CD14-positive monocyte (primary cell): ENCODE data around the gene AP2A1. TPM values are rescaled to one million over a fixed set of nuclear protein-coding genes. Genes with fewer than 3 reads are reported as not detected.

Source experiments
- DNase-seq, 3 donors: peaks; one replicate each; pipeline ENCODE4 v3.0.0-alpha.2; 2011 to 2022
- H2AFZ ChIP-seq: 2 replicates; pipeline ENCODE4 v1.6.0; 2012; ENCODE audit warnings: mild to moderate bottlenecking, low read depth, low read length, inconsistent platforms; ENCODE audit not compliant: insufficient read depth, poor library complexity, severe bottlenecking
- H3K27ac ChIP-seq, 2 donors: 1 replicate in 1 of 2; 2 replicates in 1 of 2; pipeline ENCODE4 v1.5.1; 2012 to 2013; ENCODE audit warnings: low read length in 2 of 2, control low read depth in 1 of 2, inconsistent platforms in 1 of 2, low read depth in 1 of 2, mild to moderate bottlenecking in 1 of 2
- H3K27me3 ChIP-seq, 2 donors: one replicate each; pipeline versions ENCODE4 v1.6.0 to v1.6.1; 2011 to 2013; ENCODE audit warnings: low read length in 2 of 2; ENCODE audit not compliant: control insufficient read depth in 2 of 2, insufficient read depth in 2 of 2
- H3K36me3 ChIP-seq, 2 donors: replicated peaks in 1 of 2; 1 replicate in 1 of 2; 2 replicates in 1 of 2; pipeline versions ENCODE4 v1.5.1 to v1.6.1; 2012 to 2013; ENCODE audit warnings: low read length in 2 of 2, control low read depth in 1 of 2, inconsistent platforms in 1 of 2, mild to moderate bottlenecking in 1 of 2; ENCODE audit not compliant: insufficient read depth in 2 of 2, control insufficient read depth in 1 of 2
- H3K4me1 ChIP-seq, 2 donors: 1 replicate in 1 of 2; 2 replicates in 1 of 2; pipeline versions ENCODE4 v1.5.1 to v1.6.1; 2012 to 2013; ENCODE audit warnings: low read length in 2 of 2, control low read depth in 1 of 2, inconsistent platforms in 1 of 2, mild to moderate bottlenecking in 1 of 2, moderate library complexity in 1 of 2; ENCODE audit not compliant: insufficient read depth in 2 of 2, control insufficient read depth in 1 of 2
- H3K4me2 ChIP-seq: replicated peaks from 2 replicates; pipeline ENCODE3; 2012; ENCODE audit warnings: low read length, moderate library complexity, mild to moderate bottlenecking; ENCODE audit not compliant: poor library complexity, severe bottlenecking; ENCODE audit errors: extremely low read depth
- H3K4me3 ChIP-seq, 3 experiments: fragments of 200-600 bp in 1 of 3; sonication (generic) in 1 of 3; replicated peaks in 1 of 3; 1 replicate in 2 of 3; 2 replicates in 1 of 3; pipeline ENCODE4 v1.5.1; 2011 to 2013; ENCODE audit warnings: low read length in 3 of 3, mild to moderate bottlenecking in 3 of 3, control low read depth in 2 of 3, low read depth in 2 of 3, inconsistent platforms in 1 of 3, moderate library complexity in 1 of 3
- H3K79me2 ChIP-seq: 2 replicates; pipeline ENCODE4 v1.6.0; 2012; ENCODE audit warnings: mild to moderate bottlenecking, control low read depth, inconsistent platforms, low read length, moderate library complexity; ENCODE audit not compliant: insufficient read depth
- H3K9ac ChIP-seq: 2 replicates; pipeline ENCODE4 v1.6.0; 2017; ENCODE audit warnings: low read length, mild to moderate bottlenecking; ENCODE audit not compliant: insufficient read depth, poor library complexity, severe bottlenecking
- H3K9me3 ChIP-seq, 2 donors: replicated peaks in 1 of 2; 1 replicate in 1 of 2; 2 replicates in 1 of 2; pipeline versions ENCODE4 v1.5.1 to v1.6.1; 2012 to 2013; ENCODE audit warnings: low read length in 2 of 2, control low read depth in 1 of 2; ENCODE audit not compliant: control insufficient read depth in 1 of 2, insufficient read depth in 1 of 2
- H4K20me1 ChIP-seq: 2 replicates; pipeline ENCODE4 v1.6.0; 2012; ENCODE audit warnings: mild to moderate bottlenecking, low read length, control low read depth, moderate library complexity; ENCODE audit not compliant: insufficient read depth
- H3K27ac Mint-ChIP-seq, 7 donors: one replicate each; pipeline ENCODE4 v1.8.0; 2020; ENCODE audit warnings: mild to moderate bottlenecking in 7 of 7, mixed read lengths in 7 of 7, moderate library complexity in 6 of 7, inconsistent platforms in 2 of 7
- H3K27me3 Mint-ChIP-seq, 3 donors: one replicate each; pipeline ENCODE4 v1.8.0; 2021 to 2022; ENCODE audit warnings: low read depth in 3 of 3, mild to moderate bottlenecking in 3 of 3, mixed read lengths in 3 of 3, moderate library complexity in 3 of 3, inconsistent platforms in 1 of 3
- H3K36me3 Mint-ChIP-seq, 2 donors: one replicate each; pipeline ENCODE4 v1.8.0; 2020; ENCODE audit warnings: mixed read lengths in 2 of 2, inconsistent platforms in 1 of 2, mild to moderate bottlenecking in 1 of 2
- H3K4me1 Mint-ChIP-seq: one replicate; pipeline ENCODE4 v1.8.0; 2020; ENCODE audit warnings: mild to moderate bottlenecking, mixed read lengths
- H3K4me3 Mint-ChIP-seq, 2 donors: one replicate each; pipeline ENCODE4 v1.8.0; 2020; ENCODE audit warnings: mild to moderate bottlenecking in 2 of 2, mixed read lengths in 2 of 2, moderate library complexity in 1 of 2
- H3K9me3 Mint-ChIP-seq, 7 donors: one replicate each; pipeline ENCODE4 v1.8.0; 2020 to 2022; ENCODE audit warnings: mixed read lengths in 7 of 7, mild to moderate bottlenecking in 6 of 7, moderate library complexity in 6 of 7, inconsistent platforms in 2 of 7
- WGBS: methylation state at CpG from one replicate; pipeline ENCODE4 v1.1.5; 2013; ENCODE audit warnings: missing lambda C conversion rate; ENCODE audit not compliant: insufficient coverage; 5-methylcytosine and 5-hydroxymethylcytosine counted together
- intact Hi-C, 2 donors: fragments of 100-400 bp; cut with micrococcal nuclease; formaldehyde crosslinking; loops; one replicate each; pipeline versions ENCODE4 v1.15.0 to v1.15.1; 2023
- polyA plus RNA-seq, 3 donors: library from polyadenylated mRNA; depleted of rRNA in 1 of 3; unstranded in 2 of 3; stranded (reverse) in 1 of 3; fragments of 300-500 nt in 2 of 3; fragments of >200 nt in 1 of 3; fragmentation: Illumina TruSeq in 2 of 3; gene quantifications; 1 replicate in 2 of 3; 2 replicates in 1 of 3; pipeline ENCODE4 v1.2.3, GENCODE V29; 2012 to 2021
- TF ChIP-seq, protein P1 (sequence below): fragments of 200-600 bp; IDR thresholded peaks from one replicate; pipeline ENCODE4 v1.8.0; 2022; ENCODE audit warnings: antibody characterized with exemption, mild to moderate bottlenecking

The AP2A1 gene
- polyA plus RNA-seq, 3 donors, result 12.1 to 117 (median 15.1) TPM

DNA sequence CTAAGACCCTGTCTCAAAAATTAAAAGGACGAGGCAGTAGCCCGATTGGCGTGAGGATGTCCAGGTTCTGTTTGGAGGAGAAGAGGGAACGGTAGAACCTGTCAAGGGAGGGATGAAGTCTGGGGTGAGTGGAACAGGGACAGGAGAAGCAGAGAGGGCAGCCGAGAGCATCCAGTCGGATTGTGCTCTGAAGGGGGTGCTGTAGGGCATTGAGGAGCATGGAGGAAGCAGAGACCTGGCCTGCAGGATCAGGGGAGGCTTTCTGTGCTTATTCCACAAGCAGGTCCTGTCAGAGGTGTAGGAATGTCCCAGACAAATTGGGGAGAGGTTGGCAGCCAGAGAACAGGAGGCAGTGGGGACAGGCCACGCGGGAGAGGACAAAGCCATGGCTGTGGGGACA lies 14.1 kb downstream of the AP2A1 start:
- H3K4me3 Mint-ChIP-seq, result peak overlapping the region; percentile 73 to 90

GRCh38 chr19:49781394-49781793 lies 14.6 kb downstream of the AP2A1 start:
- Histone ChIP-seq H3K36me3 (peaks cover 36 to 43% of the 10 kb centered on the region in 2 donors), H3K9me3 (no peaks in the 10 kb centered on the region), H3K79me2 (peaks cover 72% of the 10 kb centered on the region), H2AFZ (peak overlapping the region; percentile 30), H3K9ac (peak overlapping the region; percentile 66), H4K20me1 (peaks cover 13% of the 10 kb centered on the region), H3K27me3 (no peaks in the 10 kb centered on the region), H3K4me2 (peak overlapping the region; percentile 71), H3K4me3 (peak overlapping the region; percentile 39 to 69 (median 45)), H3K27ac (peak overlapping the region; percentile 73 to 91), H3K4me1 (peaks cover 42 to 45% of the 10 kb centered on the region in 2 donors)
- TF ChIP-seq, protein P1, sequence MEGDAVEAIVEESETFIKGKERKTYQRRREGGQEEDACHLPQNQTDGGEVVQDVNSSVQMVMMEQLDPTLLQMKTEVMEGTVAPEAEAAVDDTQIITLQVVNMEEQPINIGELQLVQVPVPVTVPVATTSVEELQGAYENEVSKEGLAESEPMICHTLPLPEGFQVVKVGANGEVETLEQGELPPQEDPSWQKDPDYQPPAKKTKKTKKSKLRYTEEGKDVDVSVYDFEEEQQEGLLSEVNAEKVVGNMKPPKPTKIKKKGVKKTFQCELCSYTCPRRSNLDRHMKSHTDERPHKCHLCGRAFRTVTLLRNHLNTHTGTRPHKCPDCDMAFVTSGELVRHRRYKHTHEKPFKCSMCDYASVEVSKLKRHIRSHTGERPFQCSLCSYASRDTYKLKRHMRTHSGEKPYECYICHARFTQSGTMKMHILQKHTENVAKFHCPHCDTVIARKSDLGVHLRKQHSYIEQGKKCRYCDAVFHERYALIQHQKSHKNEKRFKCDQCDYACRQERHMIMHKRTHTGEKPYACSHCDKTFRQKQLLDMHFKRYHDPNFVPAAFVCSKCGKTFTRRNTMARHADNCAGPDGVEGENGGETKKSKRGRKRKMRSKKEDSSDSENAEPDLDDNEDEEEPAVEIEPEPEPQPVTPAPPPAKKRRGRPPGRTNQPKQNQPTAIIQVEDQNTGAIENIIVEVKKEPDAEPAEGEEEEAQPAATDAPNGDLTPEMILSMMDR, result no peak
- DNase-seq, result peak; percentile 14 to 35 (median 33)
- intact Hi-C loops, result no loop called here
- H3K9me3 Mint-ChIP-seq, result peaks cover 0 to 5% (median 0%) of the 10 kb centered on the region in 7 donors
- H3K4me3 Mint-ChIP-seq, result peak overlapping the region; percentile 73 to 90
- H3K27me3 Mint-ChIP-seq, result no peaks in the 10 kb centered on the region
- peaks cover 45% of the 10 kb centered on the region for H3K4me1 Mint-ChIP-seq
- peaks cover 39 to 57% of the 10 kb centered on the region in 2 donors for H3K36me3 Mint-ChIP-seq
- WGBS, result no CpG with 5 or more reads among the region's 7 CpGs
- peak overlapping the region; percentile 87 to 99 (median 97) for H3K27ac Mint-ChIP-seq

More for the DNA sequence above, 14.1 kb downstream of the AP2A1 start:
- peaks cover 40 to 57% of the 10 kb centered on the region in 2 donors for H3K36me3 Mint-ChIP-seq
- peaks cover 0 to 5% (median 0%) of the 10 kb centered on the region in 7 donors for H3K9me3 Mint-ChIP-seq
- Histone ChIP-seq H3K79me2 (peaks cover 72% of the 10 kb centered on the region), H2AFZ (peak overlapping the region; percentile 30), H3K27ac (peak overlapping the region; percentile 73 to 91), H4K20me1 (peaks cover 14% of the 10 kb centered on the region), H3K36me3 (peaks cover 33 to 43% of the 10 kb centered on the region in 2 donors), H3K4me1 (peaks cover 42 to 45% of the 10 kb centered on the region in 2 donors), H3K9me3 (no peaks in the 10 kb centered on the region), H3K4me3 (peak overlapping the region; percentile 39 to 69 (median 45)), H3K9ac (peak overlapping the region; percentile 66), H3K27me3 (no peaks in the 10 kb centered on the region), H3K4me2 (peak overlapping the region; percentile 71)
- H3K27me3 Mint-ChIP-seq, result no peaks in the 10 kb centered on the region
- DNase-seq, result no peak
- peaks cover 49% of the 10 kb centered on the region for H3K4me1 Mint-ChIP-seq
- 91% methylated on average over 8 of the region's 8 CpGs for WGBS
- intact Hi-C loops, result no loop called here
- H3K27ac Mint-ChIP-seq, result peak overlapping the region; percentile 87 to 99 (median 97)
- TF ChIP-seq, protein P1, result no peak
